RPMI7951 (cell line): ENCODE data around the gene CLMN. TPM values are rescaled to one million over a fixed set of nuclear protein-coding genes. Genes with fewer than 3 reads are reported as not detected.

ENCODE experiments used
- DNase-seq: peaks from one replicate; pipeline ENCODE4 v3.0.0-alpha.2; 2012; ENCODE audit warnings: low read depth
- total RNA-seq: library from RNA; depleted of rRNA; stranded (reverse); fragments of >200 nt; shearing (Covaris generic); gene quantifications from 2 replicates; pipeline ENCODE4 v1.2.3, GENCODE V29; 2014

CLMN gene
- total RNA-seq, 1 experiment from 2014 or later, result 0.72 TPM

DNA sequence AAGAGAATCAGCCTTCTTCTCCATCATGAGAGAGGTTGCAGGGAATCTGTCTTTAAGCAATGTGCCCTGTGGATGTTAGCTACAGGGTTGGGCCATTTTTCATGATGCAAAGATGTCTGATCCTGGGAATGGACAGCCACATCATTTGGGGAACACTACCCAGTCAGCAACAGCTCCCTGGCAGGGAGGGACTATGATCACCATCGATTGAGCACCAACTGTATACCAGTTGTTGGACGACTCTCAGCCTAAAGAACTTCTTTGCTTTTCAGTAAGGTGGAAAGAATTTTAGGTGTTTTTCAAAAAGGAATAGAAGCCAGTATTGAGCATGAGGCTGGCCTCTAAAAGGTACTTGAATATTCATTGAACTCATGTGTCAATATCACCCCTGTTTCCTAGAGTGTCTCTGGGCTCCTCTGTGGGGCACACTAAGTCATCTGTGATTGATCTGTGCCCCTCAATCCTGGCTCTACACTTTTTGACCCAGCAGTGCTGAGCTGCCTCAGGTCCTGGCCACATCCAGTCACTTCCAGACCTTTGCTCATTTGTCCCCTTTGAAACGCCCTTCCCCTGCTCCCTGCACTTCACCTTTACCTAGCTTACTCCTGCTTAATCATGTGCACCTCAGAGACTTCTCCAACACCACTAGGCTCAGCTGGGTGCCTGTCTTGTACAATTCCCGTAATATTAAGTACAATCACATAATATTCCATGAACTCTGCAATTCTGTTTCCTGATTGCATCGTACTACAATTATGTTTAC is 2.2 kb upstream of the CLMN start:
- DNase-seq, result no peak

DNA sequence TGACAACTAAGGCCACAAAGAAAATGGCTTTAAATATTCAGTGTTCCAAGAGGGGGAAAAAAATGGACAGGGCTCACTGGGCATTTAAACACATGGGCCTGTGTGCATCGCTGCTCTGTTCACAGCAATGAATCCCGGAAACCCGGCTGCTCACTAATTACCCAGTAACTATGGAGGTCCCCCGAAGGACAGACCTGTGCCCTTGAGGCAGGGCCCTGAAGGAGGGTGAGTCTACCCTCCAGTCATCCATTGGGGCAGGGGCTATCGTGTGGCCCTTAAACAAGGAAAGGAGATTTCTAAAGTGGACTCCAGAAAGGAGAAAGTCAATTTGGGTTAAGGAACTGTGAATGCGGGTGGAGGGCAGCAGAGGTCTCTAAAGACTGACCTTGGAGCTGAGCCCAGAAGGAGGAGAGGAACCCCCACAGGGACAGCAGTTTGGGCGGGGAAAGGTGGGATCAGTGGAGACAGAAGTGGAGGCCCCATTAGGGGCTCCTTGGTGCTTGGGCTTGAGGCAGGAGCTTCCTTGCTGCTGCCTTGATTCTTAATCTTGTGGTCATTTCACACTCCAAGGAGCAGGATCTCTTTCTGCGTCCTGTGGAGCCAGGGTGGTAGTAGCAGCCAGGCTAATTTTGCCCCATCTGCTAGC is 1.4 kb upstream of the CLMN start:
- no peak for DNase-seq

DNA sequence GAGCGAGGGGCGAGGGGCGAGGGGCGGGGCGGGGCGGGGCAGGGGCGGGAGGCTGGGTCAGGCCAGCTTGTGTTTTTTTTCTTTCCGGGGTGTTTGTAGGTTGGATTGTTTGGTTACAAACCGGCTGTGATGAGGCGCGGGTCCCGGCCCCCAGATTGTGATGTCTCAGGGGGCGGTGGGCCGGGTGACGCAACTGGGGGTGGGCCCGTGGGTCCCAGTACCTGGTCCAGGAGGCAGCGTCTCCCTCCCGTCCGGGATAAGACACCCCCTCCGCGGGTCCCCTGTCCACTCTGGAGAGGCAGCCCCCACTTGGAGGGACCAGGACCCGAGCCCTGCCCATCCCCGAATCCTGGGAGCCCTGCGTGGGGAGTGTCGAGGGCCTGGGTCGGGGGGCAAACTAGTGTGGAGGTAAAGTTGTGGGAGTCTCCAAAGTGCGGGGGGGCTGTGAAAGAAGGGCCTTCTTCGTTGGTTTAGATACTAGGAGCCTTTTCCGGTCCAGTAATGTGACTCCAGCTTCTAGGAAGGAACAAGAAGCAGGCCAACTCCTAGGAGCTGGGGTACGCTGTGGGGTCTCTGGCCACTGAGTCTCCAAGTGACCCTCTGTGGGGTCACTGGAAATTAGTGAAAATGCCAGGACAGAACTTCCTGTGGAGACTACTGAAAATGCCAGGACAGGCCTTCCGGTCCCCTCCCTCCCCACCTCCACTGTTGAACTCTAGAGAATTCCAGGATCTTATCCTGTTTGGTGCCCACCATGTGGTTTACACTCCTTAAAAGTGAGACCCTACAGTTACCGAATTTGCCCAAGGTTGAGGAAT is 579 bp upstream of the CLMN start:
- DNase-seq, result no peak

GRCh38 chr14:95318399-95319311 is 1.1 kb downstream of the CLMN start:
- no peak for DNase-seq

DNA sequence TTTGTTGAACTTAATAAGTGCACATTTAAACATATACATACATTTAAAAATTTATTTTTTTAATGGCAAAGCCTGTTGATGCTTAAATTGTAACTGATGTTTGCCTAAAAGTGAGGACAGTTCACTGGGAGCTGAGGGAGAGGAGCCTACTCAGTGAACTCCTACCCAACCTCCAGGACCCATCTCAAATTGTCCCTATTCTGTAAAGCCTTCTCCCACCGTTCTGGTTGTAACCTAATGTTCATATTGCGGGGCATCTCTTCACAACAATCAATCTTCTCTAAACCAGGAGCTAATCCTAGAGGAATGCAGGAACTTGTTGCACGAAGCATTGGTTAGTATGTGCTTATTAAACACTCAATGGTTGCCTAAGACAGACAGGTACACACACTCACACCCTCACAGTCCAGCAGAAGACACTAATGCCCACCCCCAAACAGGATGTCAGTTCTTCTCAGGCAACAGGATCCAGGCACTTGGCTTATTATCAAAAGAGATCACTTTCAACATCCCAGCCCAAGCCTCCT is 1.8 kb downstream of the CLMN start:
- no peak for DNase-seq

GRCh38 chr14:95316821-95317220 is 2.9 kb downstream of the CLMN start:
- DNase-seq, result no peak

GRCh38 chr14:95315579-95315978 is 4.1 kb downstream of the CLMN start:
- no peak for DNase-seq

- DNase-seq, result no peak
Measured at GRCh38 chr14:95315156-95315555, 4.6 kb downstream of the CLMN start.

DNA sequence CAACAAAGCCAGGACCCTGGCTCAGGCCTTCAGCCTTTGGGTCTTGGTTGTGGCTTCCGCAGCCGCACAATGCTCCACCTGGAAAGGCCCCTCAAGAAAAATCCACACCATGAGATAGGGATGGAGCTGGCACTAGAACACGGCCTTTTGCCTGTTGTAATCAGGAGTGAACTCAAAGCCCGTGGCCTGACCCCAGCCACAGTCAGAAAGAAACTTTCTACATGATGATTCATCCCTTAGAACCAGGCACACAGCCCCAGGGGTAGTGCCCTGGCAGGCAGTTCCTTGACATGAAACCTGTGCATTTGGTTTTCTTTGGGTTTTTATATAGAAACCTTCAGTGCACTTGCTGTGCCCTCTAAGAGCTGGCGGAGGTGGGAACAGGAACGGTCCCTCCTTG is 5.1 kb downstream of the CLMN start:
- peak; percentile 76 for DNase-seq

DNA sequence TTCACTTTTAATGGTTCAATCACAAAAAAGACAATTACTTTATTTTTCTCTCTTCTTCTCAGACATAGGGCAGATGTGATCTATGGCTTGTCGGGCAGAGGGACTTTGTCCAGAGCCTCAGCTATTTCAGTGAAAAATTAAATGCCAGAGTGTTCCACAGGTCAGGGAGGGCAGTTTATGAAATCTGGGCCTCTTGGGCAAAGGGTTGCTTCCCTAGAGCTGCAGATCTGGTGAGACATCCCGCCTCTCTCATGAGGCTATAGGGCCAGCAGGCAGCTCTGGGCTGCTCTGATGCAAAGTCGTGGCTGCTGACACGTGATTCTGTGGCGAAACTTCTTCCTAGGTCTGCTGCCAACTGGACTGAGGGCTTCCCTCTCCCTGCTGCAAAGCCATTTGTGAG is 6.0 kb downstream of the CLMN start:
- DNase-seq, result peak; percentile 67

GRCh38 chr14:95313190-95313589 is 6.5 kb downstream of the CLMN start:
- no peak for DNase-seq

- no peak for DNase-seq
Measured at GRCh38 chr14:95312311-95312710, 7.4 kb downstream of the CLMN start.

DNA sequence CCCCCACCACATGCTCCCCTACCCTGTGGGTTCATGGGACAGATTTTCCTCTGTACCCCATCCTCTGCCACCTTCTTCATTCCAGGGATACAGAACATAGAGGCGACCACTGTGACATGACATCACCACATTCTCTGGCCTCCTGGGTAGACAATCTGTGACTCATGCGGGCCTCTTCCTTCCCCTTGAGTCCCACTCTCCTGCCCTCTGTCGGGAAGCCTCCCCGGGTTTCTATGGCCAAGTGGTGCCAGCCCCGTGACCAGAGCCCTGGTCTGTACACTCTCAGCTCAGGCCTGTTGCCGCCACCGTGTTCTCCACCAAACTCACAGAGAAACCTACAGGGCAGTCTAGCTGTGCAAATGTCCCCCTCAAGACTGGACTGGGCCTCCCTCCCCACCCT is 8.0 kb downstream of the CLMN start:
- peak; percentile 8 for DNase-seq

GRCh38 chr14:95310635-95311380 is 8.9 kb downstream of the CLMN start:
- DNase-seq, result no peak

DNA sequence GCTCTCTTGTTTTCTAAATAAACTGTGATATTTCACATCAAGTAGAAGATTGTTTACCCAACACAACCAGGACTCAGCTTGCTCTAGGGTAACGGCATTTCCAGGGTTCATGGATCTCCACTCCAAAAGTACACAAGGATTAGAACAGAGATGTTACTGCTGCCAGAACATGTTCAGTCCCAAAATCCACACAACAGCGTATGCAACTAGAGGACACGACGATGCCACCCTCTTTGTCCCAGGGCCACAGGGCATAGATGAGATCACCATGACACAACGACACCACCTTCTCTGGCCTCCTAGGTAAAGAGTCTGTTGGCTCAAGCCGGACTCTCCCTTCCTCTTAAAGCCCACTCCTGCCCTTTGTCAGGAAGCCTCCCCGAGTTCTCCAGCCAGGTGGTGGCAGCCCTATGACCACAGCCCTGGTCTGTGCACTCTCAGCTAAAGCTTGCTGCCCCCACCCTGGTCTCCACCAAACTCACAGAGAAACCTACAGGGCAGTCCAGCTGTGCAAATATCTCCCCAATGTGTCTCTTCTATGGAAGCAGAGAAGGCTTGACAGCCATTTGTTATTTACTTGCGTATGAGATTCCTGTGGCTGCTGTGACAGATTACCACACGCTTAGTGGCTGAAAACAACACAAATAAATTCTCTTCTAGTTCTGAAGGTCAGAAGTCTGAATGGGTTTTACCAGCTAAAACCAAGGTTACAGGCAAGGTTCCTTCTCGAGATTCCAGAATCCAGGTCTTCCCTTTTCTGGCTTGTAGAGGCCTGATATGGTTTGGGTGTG is 10.3 kb downstream of the CLMN start:
- no peak for DNase-seq

GRCh38 chr14:95308073-95308472 is 11.6 kb downstream of the CLMN start:
- DNase-seq, result no peak

DNA sequence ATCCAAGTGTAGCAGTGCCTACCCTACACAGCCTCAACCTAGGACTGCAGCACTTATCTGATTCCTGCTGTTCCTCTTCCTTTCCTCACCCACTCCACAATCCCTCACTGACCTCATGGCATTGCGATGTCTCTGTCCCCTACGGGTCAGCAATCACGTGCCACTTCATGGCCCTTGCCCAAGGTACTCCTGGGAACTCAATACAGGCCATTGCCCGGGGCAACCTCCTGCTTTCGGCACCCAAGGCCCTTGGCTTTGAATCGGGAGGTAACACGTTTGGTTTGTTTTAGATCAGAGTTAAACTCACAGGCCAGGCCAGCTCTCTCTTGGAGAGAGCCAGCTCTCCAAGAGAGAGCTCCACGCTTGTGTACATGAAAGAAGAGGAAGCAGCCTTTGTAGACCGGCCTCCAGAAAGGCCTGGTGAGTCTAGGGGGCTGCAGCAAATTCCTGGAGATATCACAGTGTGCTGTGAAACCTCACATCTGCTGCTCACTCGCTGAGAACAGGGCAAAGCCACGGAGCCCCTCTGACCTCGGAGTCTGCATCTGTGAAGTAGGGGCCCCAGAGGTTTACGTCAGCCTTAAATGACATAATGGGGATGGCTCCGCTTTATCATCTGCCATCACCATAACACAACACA is 12.2 kb downstream of the CLMN start:
- DNase-seq, result no peak

- DNase-seq, result no peak
Measured at GRCh38 chr14:95305940-95306339, 13.8 kb downstream of the CLMN start.

DNA sequence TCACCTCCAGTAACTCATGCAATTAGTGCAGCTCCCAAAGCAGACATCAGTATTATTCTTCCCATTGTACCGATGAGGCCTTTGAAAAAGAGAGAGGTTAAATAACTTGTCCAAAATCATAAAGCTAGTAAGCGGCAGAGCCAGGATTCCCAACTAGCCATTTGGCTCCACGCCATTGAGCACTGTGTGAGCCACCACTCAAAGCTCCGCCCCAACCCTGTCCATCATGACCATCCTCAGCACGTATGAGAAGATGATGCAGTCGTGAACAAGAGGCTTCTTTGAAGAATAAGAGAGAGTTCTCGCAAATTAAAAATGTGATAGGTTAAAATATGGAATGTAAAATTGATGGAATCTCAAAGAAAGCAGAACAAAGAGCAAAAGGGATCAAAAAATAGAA is 14.6 kb downstream of the CLMN start:
- DNase-seq, result no peak
